T-helper 2 cell treated with Interferon-gamma antibody and Interleukin-4, amounts not matched to agents 100 ng/mL and 5 ng/mL, for 36 hours (primary cell): ENCODE data around the gene TSPOAP1. TPM values are rescaled to one million over a fixed set of nuclear protein-coding genes. Genes with fewer than 3 reads are reported as not detected.

ENCODE experiments used
- intact Hi-C: fragments of 100-400 bp; cut with micrococcal nuclease; formaldehyde crosslinking; loops from one replicate; pipeline ENCODE4 v1.15.1; 2023
- total RNA-seq: library from RNA; stranded (reverse); gene quantifications from 2 replicates; pipeline ENCODE4 v1.2.3, GENCODE V29; 2022

Gene TSPOAP1
- total RNA-seq, 1 donor from 2014 or later, result 77.0 TPM

- intact Hi-C loops, result loop anchor here (5.0 kb wide), 1 partner anchor 1506 kb away; no protein-coding TSS in a partner anchor
These were observed 2.6 kb upstream of the TSPOAP1 start for GRCh38 chr17:58330997-58331814.

GRCh38 chr17:58330538-58330996 lies 2.0 kb upstream of the TSPOAP1 start:
- intact Hi-C loops, result loop anchor here (5.0 kb wide), 1 partner anchor 1507 kb away; no protein-coding TSS in a partner anchor

DNA sequence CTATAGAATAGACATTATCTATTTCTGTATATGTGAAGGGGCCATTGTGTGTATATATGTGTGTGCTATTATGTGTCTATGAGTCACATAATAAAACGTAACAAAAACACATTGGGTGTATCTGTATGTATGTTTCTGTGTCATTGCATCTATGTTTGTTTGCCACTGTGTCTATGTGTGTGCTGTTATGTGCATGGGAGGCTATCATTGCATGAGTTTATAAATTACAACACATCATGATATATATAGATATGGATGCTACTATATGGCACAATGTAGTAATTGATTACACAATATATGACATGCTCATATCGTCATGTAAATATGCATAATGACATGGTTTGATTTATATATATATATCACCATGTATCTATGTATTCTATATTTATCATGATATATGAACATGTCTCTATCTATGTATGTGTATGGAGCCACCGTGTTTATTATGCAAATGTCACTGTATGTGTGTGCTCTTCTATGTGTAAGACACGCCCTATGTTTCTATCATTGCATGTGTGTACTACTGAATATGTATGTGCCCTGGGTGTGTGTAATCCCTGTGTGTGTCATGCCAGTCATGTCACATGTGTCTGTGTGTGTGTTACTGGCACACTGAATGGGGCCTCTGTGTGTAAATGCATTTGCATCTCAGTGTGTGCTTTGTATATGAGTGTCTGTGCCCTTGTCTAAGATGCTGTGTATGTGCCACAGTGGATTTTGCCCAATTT lies 1.4 kb upstream of the TSPOAP1 start:
- intact Hi-C loops, result loop anchor here (1.0 to 5.0 kb wide), 6 partner anchors 8 to 1507 kb away; partner anchors contain the start of genes RNF43 and SUPT4H1

DNA sequence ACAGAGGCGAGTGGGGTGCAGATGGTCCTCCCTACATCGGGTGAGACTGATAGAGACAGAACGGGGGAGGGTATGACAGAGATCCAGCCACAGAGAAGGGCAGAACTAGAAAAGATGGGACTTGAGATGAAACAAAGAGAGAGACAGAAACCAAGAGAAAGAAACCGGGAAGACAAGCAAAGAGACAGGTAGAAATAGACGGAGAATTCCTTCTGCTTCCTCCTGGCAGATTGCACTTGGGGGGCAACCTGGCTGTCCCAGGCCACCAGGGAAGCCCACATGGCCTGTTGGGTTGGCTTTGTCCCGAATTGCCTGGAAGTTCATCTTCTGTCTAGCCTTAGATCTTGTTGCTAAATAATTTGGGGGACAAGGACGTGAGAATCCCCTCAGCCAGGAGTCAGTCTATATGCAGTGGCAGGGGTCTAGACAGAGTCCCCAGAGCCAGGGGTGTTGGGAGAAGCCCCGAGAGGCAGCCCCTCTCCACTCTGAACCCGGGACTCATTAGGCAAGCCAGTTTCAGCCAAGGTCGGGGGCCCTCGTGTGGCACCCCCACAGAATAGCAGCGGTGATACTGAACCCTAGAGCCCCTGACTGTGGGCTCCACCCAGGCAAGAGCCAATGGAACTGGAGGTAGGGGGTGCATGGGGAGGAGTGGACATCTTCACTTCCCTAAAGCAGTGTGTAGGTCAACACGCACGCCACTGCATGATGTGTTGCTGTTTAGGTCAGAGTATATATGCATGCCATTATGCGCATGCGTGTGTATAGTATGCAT lies 627 bp upstream of the TSPOAP1 start:
- intact Hi-C loops, result loop anchor here (1.0 kb wide), 5 partner anchors 9 to 188 kb away; partner anchors contain the start of genes RNF43 and SUPT4H1

GRCh38 chr17:58327363-58328194 lies 1.0 kb downstream of the TSPOAP1 start:
- intact Hi-C loops, result loop anchor here (1.0 kb wide), 1 partner anchor 10 kb away; no protein-coding TSS in a partner anchor

- intact Hi-C loops, result no loop called here
These were observed 1.8 kb downstream of the TSPOAP1 start for GRCh38 chr17:58326609-58327362.

DNA sequence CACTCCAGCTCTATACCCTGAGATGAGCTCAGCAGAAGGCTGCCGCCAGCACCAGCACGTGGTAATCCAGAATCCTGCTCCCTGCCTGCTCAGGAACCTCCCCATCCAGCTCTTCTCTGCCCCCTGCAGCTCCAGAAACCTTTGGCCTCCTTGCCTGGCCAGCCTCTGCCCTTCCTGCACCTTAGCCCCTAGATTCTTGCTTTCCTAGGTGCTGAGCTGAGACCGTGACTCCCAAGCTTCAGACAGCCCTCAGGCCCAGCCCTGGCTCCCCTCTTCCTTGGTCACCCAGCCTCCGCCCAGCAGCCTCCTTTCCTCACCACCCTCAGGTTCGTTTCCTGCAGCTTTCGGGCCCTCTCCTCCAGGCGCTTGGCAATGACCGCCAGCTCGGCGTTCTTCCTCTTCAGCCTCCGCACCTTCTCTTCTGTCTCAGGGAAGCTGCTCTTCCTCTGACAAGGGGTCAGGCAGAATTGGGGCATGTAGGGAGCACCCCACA lies 2.6 kb downstream of the TSPOAP1 start:
- intact Hi-C loops, result no loop called here

- intact Hi-C loops, result no loop called here
These were observed 3.3 kb downstream of the TSPOAP1 start for GRCh38 chr17:58325289-58325726.

DNA sequence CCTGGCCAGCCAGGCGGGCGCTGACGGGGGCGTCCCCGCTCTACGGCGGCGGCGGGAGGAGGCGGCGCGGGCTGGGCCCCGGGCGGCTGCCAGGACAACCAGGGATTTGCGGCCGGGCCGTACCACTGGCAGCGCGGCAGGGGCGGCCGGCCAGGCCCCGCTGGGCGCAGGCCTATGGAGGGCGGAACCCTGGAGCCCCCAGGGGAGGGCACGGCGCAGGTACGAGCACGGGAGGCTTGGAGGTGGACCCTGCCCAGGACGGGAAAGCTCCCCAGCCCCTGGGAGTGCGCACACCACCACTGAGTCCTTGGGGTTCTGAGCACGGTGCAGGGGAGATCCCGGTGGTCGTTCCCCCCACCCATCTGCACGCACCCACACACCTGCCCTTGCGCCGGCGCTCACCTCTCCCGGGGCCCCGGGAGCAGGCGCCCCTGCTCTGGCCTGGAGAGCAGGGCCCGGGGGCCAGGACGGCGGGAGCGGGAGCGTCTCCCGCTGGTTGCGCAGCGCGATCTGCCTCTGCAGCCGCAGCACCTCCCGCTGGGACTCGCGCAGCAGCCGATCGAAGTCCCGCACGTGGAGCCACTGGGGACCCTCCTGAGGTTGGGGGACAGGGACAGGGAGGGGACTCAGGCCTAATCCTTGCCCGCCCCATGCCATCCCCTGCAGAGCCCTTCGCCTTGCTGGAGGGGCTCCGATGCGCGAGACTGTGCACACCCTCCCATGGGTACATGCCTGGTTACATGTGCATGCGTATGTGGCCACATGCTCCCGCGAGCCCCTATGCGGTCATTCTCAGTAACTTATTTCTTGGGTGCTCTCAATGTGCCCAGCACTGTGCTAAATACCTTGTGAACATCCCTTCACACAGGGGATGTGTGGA lies 3.9 kb downstream of the TSPOAP1 start:
- intact Hi-C loops, result no loop called here

DNA sequence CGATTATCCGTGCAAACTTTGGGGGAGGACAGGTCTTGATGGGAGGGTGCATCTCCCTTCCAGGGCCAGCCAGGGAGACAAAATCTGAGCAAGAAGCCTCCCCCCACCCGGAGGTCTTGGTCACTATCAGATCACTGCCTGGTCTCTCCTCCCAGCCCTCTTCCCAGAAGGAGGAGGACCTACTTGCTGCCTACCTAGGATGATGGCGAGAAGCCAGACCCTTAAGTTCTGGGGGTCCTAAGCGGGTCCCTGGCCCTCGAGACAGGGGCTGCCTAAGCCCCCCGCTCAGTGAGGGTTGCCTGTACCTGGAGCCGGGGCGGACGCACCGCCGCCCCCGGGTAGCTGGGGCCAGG lies 4.6 kb downstream of the TSPOAP1 start:
- intact Hi-C loops, result no loop called here

- intact Hi-C loops, result no loop called here
These were observed 5.1 kb downstream of the TSPOAP1 start for GRCh38 chr17:58323366-58324055.

- intact Hi-C loops, result no loop called here
These were observed 5.9 kb downstream of the TSPOAP1 start for GRCh38 chr17:58322581-58323185.

DNA sequence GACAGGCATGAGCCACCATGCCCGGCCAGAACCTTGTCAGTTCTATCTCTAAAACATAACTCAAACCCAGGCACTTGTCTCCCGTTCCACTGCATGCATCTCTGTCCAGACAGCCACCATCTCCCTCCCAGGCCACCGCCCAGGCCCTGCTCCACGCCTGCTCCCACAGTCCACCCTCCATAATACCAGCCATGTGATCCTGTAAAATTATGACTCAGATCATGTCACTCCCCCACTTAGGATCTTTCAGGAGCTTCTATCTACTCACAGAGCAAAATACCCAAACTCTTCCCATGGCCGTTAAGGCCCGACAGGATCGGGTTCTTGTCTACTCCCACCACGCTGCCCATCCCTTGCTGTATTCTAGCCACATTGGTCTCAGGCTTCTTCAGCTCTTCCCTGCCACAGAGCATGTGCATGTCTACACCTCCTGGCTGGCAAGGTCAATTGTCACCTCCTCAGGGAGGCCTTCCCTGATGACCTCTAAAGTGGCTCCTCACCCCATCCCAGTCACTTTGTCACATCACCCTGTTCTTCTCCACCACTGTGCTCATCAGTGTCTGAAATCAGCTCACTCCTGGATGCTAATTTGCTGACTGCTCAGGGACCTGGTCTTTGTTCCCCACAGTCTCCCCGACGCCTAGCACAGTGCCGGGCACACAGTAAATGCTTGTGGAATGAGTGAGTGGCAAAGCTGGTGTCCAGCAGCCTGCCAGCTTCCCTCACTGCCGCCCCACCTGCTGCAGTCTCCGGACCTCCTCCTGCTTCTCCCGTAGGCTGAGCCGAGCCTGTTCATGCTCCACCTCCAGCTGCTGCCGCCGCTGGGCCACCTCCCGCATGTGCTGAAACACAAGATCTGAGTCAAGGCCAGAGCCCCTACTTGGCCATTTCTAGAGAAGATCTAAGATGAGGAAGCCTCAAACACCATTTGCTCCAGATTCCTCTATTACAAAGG lies 6.7 kb downstream of the TSPOAP1 start:
- intact Hi-C loops, result no loop called here

GRCh38 chr17:58320570-58321323 lies 7.8 kb downstream of the TSPOAP1 start:
- intact Hi-C loops, result no loop called here

DNA sequence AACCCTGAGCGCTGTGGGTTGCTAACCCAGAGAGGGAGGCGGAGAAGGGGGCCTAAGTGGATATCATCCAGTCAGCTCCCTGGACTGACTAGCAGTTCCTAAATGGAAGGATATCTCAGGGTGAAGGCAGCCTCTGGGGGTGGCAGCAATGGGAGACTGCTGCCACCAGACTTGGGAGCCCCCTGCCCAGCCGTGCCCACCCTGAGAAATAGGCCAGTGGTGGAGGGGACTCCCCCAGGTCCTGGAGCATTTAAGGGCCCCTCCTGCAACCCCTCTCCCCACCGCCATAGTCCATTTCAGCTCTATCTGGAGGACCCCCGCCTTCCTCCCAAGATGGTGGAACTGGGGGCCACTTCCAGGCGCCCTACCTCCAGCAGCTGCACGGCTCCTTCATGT lies 8.4 kb downstream of the TSPOAP1 start:
- intact Hi-C loops, result no loop called here
